PC-3 (cell line): Measurements from ENCODE around the gene IRF2.

Experiments
- EZH2 ChIP-seq: fragments of 300-600 bp; sonication (generic); IDR thresholded peaks from one replicate; pipeline ENCODE4 v1.6.1; 2017; ENCODE audit warnings: antibody characterized with exemption, mild to moderate bottlenecking, low read length; ENCODE audit not compliant: unreplicated experiment
- TF ChIP-seq, protein P1 (sequence below): fragments of 300-600 bp; sonication (generic); conservative IDR thresholded peaks from 2 replicates; pipeline ENCODE4 v1.5.1; 2017; ENCODE audit warnings: antibody characterized with exemption, low read depth, mild to moderate bottlenecking, low read length

- TF ChIP-seq, protein P1, sequence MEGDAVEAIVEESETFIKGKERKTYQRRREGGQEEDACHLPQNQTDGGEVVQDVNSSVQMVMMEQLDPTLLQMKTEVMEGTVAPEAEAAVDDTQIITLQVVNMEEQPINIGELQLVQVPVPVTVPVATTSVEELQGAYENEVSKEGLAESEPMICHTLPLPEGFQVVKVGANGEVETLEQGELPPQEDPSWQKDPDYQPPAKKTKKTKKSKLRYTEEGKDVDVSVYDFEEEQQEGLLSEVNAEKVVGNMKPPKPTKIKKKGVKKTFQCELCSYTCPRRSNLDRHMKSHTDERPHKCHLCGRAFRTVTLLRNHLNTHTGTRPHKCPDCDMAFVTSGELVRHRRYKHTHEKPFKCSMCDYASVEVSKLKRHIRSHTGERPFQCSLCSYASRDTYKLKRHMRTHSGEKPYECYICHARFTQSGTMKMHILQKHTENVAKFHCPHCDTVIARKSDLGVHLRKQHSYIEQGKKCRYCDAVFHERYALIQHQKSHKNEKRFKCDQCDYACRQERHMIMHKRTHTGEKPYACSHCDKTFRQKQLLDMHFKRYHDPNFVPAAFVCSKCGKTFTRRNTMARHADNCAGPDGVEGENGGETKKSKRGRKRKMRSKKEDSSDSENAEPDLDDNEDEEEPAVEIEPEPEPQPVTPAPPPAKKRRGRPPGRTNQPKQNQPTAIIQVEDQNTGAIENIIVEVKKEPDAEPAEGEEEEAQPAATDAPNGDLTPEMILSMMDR, result no peak
- no peak for TF ChIP-seq EZH2
Observed at GRCh38 chr4:184375027-184375426, 99.3 kb downstream of the IRF2 start.
